ENCODE data around the gene TIAM2.

Gene TIAM2

DNA sequence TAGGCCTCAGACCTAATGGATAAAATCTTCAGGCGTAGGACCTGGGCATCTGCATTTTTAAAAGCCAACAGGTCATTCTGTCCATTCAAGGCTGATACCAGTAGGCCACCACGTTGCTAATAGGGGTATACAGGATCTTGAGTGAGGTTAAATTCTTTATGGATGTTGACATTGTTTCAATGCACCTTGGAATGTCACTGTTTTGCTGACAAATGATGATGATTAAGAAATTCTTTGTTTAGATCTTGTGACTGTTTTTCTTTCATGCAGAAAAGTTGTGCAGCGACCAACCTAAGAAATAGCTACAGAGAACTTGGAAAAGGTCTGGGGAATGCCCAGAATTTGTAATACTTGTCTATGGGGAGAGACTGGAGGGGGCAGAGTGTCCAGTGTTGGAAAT, 167.6 kb downstream of the TIAM2 start:
- TF ChIP-seq, protein P1, sequence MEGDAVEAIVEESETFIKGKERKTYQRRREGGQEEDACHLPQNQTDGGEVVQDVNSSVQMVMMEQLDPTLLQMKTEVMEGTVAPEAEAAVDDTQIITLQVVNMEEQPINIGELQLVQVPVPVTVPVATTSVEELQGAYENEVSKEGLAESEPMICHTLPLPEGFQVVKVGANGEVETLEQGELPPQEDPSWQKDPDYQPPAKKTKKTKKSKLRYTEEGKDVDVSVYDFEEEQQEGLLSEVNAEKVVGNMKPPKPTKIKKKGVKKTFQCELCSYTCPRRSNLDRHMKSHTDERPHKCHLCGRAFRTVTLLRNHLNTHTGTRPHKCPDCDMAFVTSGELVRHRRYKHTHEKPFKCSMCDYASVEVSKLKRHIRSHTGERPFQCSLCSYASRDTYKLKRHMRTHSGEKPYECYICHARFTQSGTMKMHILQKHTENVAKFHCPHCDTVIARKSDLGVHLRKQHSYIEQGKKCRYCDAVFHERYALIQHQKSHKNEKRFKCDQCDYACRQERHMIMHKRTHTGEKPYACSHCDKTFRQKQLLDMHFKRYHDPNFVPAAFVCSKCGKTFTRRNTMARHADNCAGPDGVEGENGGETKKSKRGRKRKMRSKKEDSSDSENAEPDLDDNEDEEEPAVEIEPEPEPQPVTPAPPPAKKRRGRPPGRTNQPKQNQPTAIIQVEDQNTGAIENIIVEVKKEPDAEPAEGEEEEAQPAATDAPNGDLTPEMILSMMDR (IDR thresholded peaks at IDR 0.05; ENCODE audit: low read length): no peak
- TF ChIP-seq EZH2 (IDR thresholded peaks at IDR 0.05; ENCODE audit: borderline replicate concordance, low read length): no peak
- no peak overlapping the region for H3K27ac ChIP-seq (ENCODE audit: low read depth, low read length, poor library complexity, severe bottlenecking)

DNA sequence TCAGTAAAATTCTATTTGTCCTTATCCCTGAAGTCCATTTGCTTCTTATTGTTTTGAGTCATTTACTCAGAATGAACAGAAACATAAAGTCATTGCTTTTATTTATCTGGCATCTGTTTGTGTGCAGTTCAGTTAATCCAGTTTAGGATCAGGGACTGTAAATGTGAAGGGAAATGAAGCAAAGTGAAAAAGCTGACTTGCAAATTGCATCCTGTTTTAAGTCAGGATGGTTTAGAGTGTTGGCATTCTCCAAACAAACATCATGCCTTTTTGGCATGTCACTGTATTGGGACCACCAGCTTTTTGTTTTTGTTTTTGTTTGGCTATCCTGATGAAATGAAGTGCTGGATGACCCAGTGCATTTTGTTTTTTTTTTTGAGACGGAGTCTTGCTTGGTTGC, 168.5 kb downstream of the TIAM2 start:
- Histone ChIP-seq H3K9me2 (ENCODE audit: low read depth, low read length) (no peaks in the 10 kb centered on the region), H3K4me1 (ENCODE audit: insufficient read depth, low read length, severe bottlenecking) (no peaks in the 10 kb centered on the region), H3K9me3 (ENCODE audit: low read length) (0 out of 2 replicates have a peak, but pooled peaks cover 2% of the 10 kb centered on the region), H3K27me3 (ENCODE audit: insufficient read depth, low read length) (no peaks in the 10 kb centered on the region; the same call in 1 of the 2 replicates), H2AFZ (ENCODE audit: low read length) (no peak overlapping the region), H3F3A (ENCODE audit: insufficient read depth, low read length) (no peaks in the 10 kb centered on the region), H3K9ac (ENCODE audit: low read length) (no peak overlapping the region), H3K36me3 (ENCODE audit: insufficient read depth, low read length) (no peaks in the 10 kb centered on the region), H3K79me2 (ENCODE audit: insufficient read depth, low read length) (no peaks in the 10 kb centered on the region), H3K4me2 (ENCODE audit: low read length) (no peak overlapping the region), H3K4me3 (ENCODE audit: low read depth, low read length, poor library complexity, severe bottlenecking) (no peak overlapping the region), H3K27ac (ENCODE audit: low read depth, low read length, poor library complexity, severe bottlenecking) (no peak overlapping the region), H4K20me1 (ENCODE audit: insufficient read depth, low read length) (no peaks in the 10 kb centered on the region)
- no peak for TF ChIP-seq EZH2 (IDR thresholded peaks at IDR 0.05; ENCODE audit: borderline replicate concordance, low read length)
- TF ChIP-seq, protein P1 (IDR thresholded peaks at IDR 0.05; ENCODE audit: low read length): no peak

More for the DNA sequence above, 167.6 kb downstream of the TIAM2 start:
- Histone ChIP-seq H3K27me3 (ENCODE audit: insufficient read depth, low read length) (peaks cover 2% of the 10 kb centered on the region; the same call in 1 of the 2 replicates), H3K9me2 (ENCODE audit: low read depth, low read length) (no peaks in the 10 kb centered on the region), H3K9ac (ENCODE audit: low read length) (no peak overlapping the region), H4K20me1 (ENCODE audit: insufficient read depth, low read length) (no peaks in the 10 kb centered on the region), H3K9me3 (ENCODE audit: low read length) (0 out of 2 replicates have a peak, but pooled peaks cover 2% of the 10 kb centered on the region), H3K4me1 (ENCODE audit: insufficient read depth, low read length, severe bottlenecking) (peaks cover 4% of the 10 kb centered on the region), H3F3A (ENCODE audit: insufficient read depth, low read length) (no peaks in the 10 kb centered on the region), H3K4me3 (ENCODE audit: low read depth, low read length, poor library complexity, severe bottlenecking) (no peak overlapping the region), H2AFZ (ENCODE audit: low read length) (no peak overlapping the region), H3K79me2 (ENCODE audit: insufficient read depth, low read length) (no peaks in the 10 kb centered on the region), H3K4me2 (ENCODE audit: low read length) (no peak overlapping the region), H3K36me3 (ENCODE audit: insufficient read depth, low read length) (no peaks in the 10 kb centered on the region)

DNA sequence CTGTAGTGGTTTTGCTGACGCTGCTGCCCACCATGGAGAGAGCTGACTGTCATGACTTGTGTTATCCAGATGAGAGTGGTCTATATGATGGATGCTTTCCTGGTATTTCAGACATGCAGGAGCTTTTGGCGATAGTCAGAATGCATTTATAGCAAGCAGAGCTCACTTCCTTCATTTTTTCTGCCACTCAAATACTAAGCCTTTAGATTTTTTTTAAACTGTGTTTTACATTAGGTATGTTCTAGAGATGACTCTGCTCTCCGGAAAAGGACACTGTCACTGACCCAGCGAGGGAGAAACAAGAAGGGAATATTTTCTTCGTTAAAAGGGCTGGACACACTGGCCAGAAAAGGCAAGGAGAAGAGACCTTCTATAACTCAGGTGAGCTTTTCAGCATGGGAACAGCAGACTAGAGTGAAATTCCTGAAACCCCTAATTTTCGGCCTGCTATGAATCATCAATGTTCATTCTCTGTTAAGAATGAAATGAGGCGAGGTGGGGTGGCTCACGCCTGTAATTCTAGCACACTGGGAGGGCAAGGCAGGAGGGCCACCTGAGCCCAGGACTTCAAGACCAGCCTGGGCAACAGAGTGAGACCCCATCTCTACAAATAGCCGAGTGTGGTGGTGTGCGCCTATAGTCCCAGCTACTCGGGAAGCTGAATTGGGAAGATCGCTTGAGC, 170.1 kb downstream of the TIAM2 start:
- Histone ChIP-seq H3K27me3 (ENCODE audit: insufficient read depth, low read length) (no peaks in the 10 kb centered on the region; the same call in 1 of the 2 replicates), H4K20me1 (ENCODE audit: insufficient read depth, low read length) (no peaks in the 10 kb centered on the region), H3K79me2 (ENCODE audit: insufficient read depth, low read length) (no peaks in the 10 kb centered on the region), H3K9me2 (ENCODE audit: low read depth, low read length) (no peaks in the 10 kb centered on the region), H3K36me3 (ENCODE audit: insufficient read depth, low read length) (no peaks in the 10 kb centered on the region), H3K9ac (ENCODE audit: low read length) (no peak overlapping the region), H3F3A (ENCODE audit: insufficient read depth, low read length) (no peaks in the 10 kb centered on the region), H3K4me1 (ENCODE audit: insufficient read depth, low read length, severe bottlenecking) (no peaks in the 10 kb centered on the region), H3K27ac (ENCODE audit: low read depth, low read length, poor library complexity, severe bottlenecking) (no peak overlapping the region), H3K9me3 (ENCODE audit: low read length) (0 out of 2 replicates have a peak, but pooled peaks cover under 1% of the 10 kb centered on the region), H3K4me2 (ENCODE audit: low read length) (no peak overlapping the region), H2AFZ (ENCODE audit: low read length) (no peak overlapping the region), H3K4me3 (ENCODE audit: low read depth, low read length, poor library complexity, severe bottlenecking) (no peak overlapping the region)
- TF ChIP-seq, protein P1 (IDR thresholded peaks at IDR 0.05; ENCODE audit: low read length): no peak
- no peak for TF ChIP-seq EZH2 (IDR thresholded peaks at IDR 0.05; ENCODE audit: borderline replicate concordance, low read length)

Data from OCI-LY1 (cell line).